Parathyroid adenoma (tissue), 2 donors: Measurements from ENCODE around the gene RPL7A.

Source experiments
- H2AFZ ChIP-seq: fragments of 300-600 bp; sonication (generic); one replicate; pipeline ENCODE4 v1.7.0; 2017; ENCODE audit warnings: antibody characterized with exemption, mild to moderate bottlenecking
- H3K27ac ChIP-seq: fragments of 300-600 bp; sonication (generic); one replicate; pipeline ENCODE4 v1.7.0; 2017
- H3K27me3 ChIP-seq: fragments of 300-600 bp; sonication (generic); one replicate; pipeline ENCODE4 v1.7.0; 2017; ENCODE audit warnings: low read length; ENCODE audit not compliant: control insufficient read depth, insufficient read depth
- H3K36me3 ChIP-seq: fragments of 300-600 bp; sonication (generic); one replicate; pipeline ENCODE4 v1.7.0; 2017; ENCODE audit warnings: low read length; ENCODE audit not compliant: control insufficient read depth, insufficient read depth
- H3K4me1 ChIP-seq: fragments of 300-600 bp; sonication (generic); one replicate; pipeline ENCODE4 v1.7.0; 2017; ENCODE audit warnings: control low read depth
- H3K4me2 ChIP-seq: fragments of 300-600 bp; sonication (generic); one replicate; pipeline ENCODE4 v1.7.0; 2017; ENCODE audit warnings: low read length
- H3K4me3 ChIP-seq: fragments of 300-600 bp; sonication (generic); one replicate; pipeline ENCODE4 v1.7.0; 2017; ENCODE audit warnings: low read depth, low read length
- H3K79me2 ChIP-seq: fragments of 300-600 bp; sonication (generic); one replicate; pipeline ENCODE4 v1.7.0; 2017; ENCODE audit warnings: control low read depth
- H3K9ac ChIP-seq: fragments of 300-600 bp; sonication (generic); one replicate; pipeline ENCODE4 v1.7.0; 2017; ENCODE audit warnings: mild to moderate bottlenecking
- H3K9me3 ChIP-seq: fragments of 300-600 bp; sonication (generic); one replicate; pipeline ENCODE4 v1.7.0; 2017; ENCODE audit warnings: low read length; ENCODE audit not compliant: control insufficient read depth
- CTCF ChIP-seq: fragments of 300-600 bp; sonication (generic); IDR thresholded peaks from one replicate; pipeline ENCODE4 v1.7.0; 2017; ENCODE audit warnings: antibody characterized with exemption, mild to moderate bottlenecking
- donor health status: primary hyperparathyroidism.

RPL7A gene

DNA sequence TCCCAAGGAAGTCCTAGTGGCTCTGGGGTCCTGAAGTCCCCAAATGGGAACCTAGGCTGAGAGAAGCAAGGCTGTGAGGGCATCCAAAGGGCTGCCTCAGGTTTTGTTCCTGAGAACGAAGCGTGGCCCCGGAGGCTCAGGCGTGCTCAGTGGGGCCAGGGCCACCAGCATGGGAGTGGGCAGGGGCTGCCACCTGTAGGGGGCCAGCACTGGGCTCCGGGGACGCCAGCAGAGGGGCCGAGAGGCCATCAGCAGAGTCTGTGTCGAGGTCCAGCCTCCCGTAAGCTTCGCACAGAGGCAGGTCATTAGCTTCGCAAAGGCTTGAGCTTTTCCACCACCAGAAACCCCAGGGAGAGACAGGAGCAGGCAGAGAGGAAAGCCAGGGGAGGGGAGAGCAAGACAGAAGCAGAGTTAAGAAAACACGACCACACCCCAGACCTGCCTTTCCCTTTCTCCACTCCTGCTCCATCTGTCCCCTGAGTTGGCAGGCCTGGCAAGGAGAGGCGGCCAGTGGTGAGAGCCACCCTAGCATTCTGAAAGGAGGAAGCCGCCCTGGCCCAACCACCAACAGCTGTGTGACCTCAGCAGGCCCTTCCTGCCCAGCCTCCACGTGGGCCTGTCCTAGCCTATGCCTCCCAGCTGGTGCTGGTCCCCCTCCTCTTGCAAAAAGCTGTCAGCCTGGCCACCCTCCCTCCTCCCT lies 6.5 kb upstream of the RPL7A start:
- Histone ChIP-seq H3K27me3 (no peaks in the 10 kb centered on the region), H3K9me3 (no peaks in the 10 kb centered on the region), H3K27ac (no peak overlapping the region), H3K79me2 (no peaks in the 10 kb centered on the region), H3K36me3 (no peaks in the 10 kb centered on the region), H3K9ac (no peak overlapping the region), H3K4me3 (no peak overlapping the region), H2AFZ (no peak overlapping the region), H3K4me1 (peaks cover under 1% of the 10 kb centered on the region), H3K4me2 (no peak overlapping the region)
- TF ChIP-seq CTCF = no peak

DNA sequence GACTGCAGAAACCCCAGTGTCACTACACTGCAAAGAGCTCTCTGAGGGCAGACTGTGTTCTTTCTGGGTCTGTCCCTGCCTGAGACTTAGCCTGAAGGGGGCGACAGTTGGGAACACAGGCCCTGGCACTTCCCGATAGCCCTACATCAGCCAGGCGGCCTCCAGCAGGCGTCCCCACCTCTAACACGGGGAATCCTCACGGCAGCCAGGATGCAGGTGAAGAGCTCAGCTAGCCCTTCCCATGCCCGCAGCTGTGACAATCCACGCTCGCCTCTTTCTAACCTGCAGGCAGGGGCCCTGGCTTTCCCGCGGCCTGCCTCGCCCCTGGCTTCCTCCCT lies 6.0 kb upstream of the RPL7A start:
- no peak overlapping the region for H3K9ac ChIP-seq

DNA sequence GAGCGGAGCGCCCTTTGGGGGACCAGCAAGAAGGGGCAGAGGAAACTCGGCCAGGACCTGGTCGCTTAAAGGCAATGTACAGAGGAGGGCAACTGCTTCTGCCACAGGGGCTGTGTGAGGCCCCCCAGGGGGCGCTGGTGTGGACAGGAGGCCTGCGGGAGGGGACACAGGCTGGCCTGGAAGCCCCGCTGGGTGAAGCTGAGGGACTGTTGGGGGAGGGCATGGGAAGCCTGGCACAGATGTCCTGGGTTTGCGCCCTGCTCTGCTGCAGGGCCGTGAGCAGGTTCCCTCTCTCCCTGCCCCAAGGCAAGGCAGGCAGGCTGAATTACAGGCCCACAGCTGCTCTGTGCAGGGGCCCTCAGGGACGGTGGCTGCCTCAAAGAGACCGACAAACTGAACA lies 5.4 kb upstream of the RPL7A start:
- Histone ChIP-seq H3K4me2 (no peak overlapping the region), H2AFZ (no peak overlapping the region), H3K9ac (no peak overlapping the region), H3K27ac (no peak overlapping the region), H3K4me1 (no peaks in the 10 kb centered on the region), H3K36me3 (no peaks in the 10 kb centered on the region), H3K4me3 (no peak overlapping the region), H3K79me2 (no peaks in the 10 kb centered on the region), H3K27me3 (no peaks in the 10 kb centered on the region), H3K9me3 (no peaks in the 10 kb centered on the region)
- TF ChIP-seq CTCF = no peak

More for the DNA sequence above, 6.0 kb upstream of the RPL7A start:
- Histone ChIP-seq H3K27ac (no peak overlapping the region), H3K4me1 (no peaks in the 10 kb centered on the region), H3K36me3 (no peaks in the 10 kb centered on the region), H3K27me3 (no peaks in the 10 kb centered on the region), H3K4me3 (no peak overlapping the region), H2AFZ (no peak overlapping the region), H3K9me3 (no peaks in the 10 kb centered on the region), H3K4me2 (no peak overlapping the region), H3K79me2 (no peaks in the 10 kb centered on the region)
- no peak for TF ChIP-seq CTCF

DNA sequence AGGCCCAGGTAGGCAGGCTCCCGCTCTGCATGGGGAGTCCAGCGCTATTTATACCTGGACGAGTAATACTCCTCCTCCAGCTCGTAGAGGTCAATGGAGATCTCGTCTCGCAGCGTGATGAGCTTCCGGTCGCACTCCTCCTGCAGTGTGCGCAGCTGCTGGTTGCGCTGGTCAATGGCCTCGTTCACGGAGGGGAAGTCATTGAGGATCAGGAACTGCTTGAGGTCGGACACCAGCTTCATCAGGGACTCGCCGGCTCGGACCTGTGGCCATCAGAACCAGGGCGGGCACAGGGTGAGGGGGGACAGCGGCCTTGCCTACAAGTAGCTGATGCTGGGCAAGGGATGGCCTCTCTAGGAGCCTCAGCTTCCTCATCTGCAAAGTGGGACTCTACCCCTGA lies 3.9 kb upstream of the RPL7A start:
- H3K79me2 ChIP-seq = no peaks in the 10 kb centered on the region
- peaks cover 1% of the 10 kb centered on the region for H3K4me1 ChIP-seq
- no peaks in the 10 kb centered on the region for H3K9me3 ChIP-seq
- no peak overlapping the region for H3K27ac ChIP-seq
- H3K4me3 ChIP-seq = no peak overlapping the region
- no peak overlapping the region for H2AFZ ChIP-seq
- no peaks in the 10 kb centered on the region for H3K36me3 ChIP-seq
- no peak overlapping the region for H3K4me2 ChIP-seq
- H3K9ac ChIP-seq = no peak overlapping the region
- H3K27me3 ChIP-seq = no peaks in the 10 kb centered on the region
- no peak for TF ChIP-seq CTCF

GRCh38 chr9:133344979-133345378 lies 3.0 kb upstream of the RPL7A start:
- H3K4me2 ChIP-seq = no peak overlapping the region
- no peaks in the 10 kb centered on the region for H3K27me3 ChIP-seq
- H3K4me3 ChIP-seq = no peak overlapping the region
- H3K79me2 ChIP-seq = no peaks in the 10 kb centered on the region
- peaks cover 3% of the 10 kb centered on the region for H3K4me1 ChIP-seq
- no peaks in the 10 kb centered on the region for H3K36me3 ChIP-seq
- H3K27ac ChIP-seq = no peak overlapping the region
- H2AFZ ChIP-seq = no peak overlapping the region
- H3K9ac ChIP-seq = no peak overlapping the region
- no peaks in the 10 kb centered on the region for H3K9me3 ChIP-seq
- TF ChIP-seq CTCF = no peak
